OCI-LY1 (cell line): ENCODE measurements around the gene GSX2.

Source experiments
- H2AFZ ChIP-seq: fragments of 200-600 bp; sonication (generic), shearing (Covaris generic); 2 replicates; pipeline ENCODE4 v1.6.0; 2014; ENCODE audit warnings: antibody characterized with exemption, mild to moderate bottlenecking, low read length
- H3F3A ChIP-seq: fragments of 200-600 bp; sonication (generic), shearing (Covaris generic); 2 replicates; pipeline ENCODE4 v1.6.0; 2014; ENCODE audit warnings: mild to moderate bottlenecking, antibody characterized with exemption, low read length, moderate library complexity; ENCODE audit not compliant: insufficient read depth
- H3K27ac ChIP-seq: fragments of 200-600 bp; sonication (generic); 2 replicates; pipeline ENCODE4 v1.5.1; 2014; ENCODE audit warnings: low read length, mixed run types, mild to moderate bottlenecking, low read depth; ENCODE audit not compliant: poor library complexity, severe bottlenecking
- H3K27me3 ChIP-seq: fragments of 200-600 bp; sonication (generic); 2 replicates; pipeline ENCODE4 v1.6.0; 2014; ENCODE audit warnings: antibody characterized with exemption, mild to moderate bottlenecking, low read length, moderate library complexity; ENCODE audit not compliant: insufficient read depth
- H3K36me3 ChIP-seq: fragments of 200-600 bp; sonication (generic); 2 replicates; pipeline ENCODE4 v1.6.1; 2014; ENCODE audit warnings: mild to moderate bottlenecking, antibody characterized with exemption, low read length, moderate library complexity, mixed read lengths; ENCODE audit not compliant: insufficient read depth
- H3K4me1 ChIP-seq: fragments of 200-600 bp; sonication (generic); 2 replicates; pipeline ENCODE4 v1.5.1; 2014; ENCODE audit warnings: mild to moderate bottlenecking, low read length, moderate library complexity; ENCODE audit not compliant: insufficient read depth, severe bottlenecking
- H3K4me2 ChIP-seq: fragments of 200-600 bp; sonication (generic), shearing (Covaris generic); 2 replicates; pipeline ENCODE4 v1.6.1; 2014; ENCODE audit warnings: low read length
- H3K4me3 ChIP-seq: fragments of 200-600 bp; sonication (generic); 2 replicates; pipeline ENCODE4 v1.5.1; 2014; ENCODE audit warnings: low read length, low read depth, mild to moderate bottlenecking, mixed read lengths; ENCODE audit not compliant: poor library complexity, severe bottlenecking
- H3K79me2 ChIP-seq: fragments of 200-600 bp; shearing (Covaris generic); 2 replicates; pipeline ENCODE4 v1.6.1; 2016; ENCODE audit warnings: mixed run types, low read length, mixed read lengths; ENCODE audit not compliant: insufficient read depth
- H3K9ac ChIP-seq: fragments of 200-600 bp; sonication (generic), shearing (Covaris generic); 2 replicates; pipeline ENCODE4 v1.6.1; 2014; ENCODE audit warnings: mild to moderate bottlenecking, low read length, mixed read lengths
- H3K9me2 ChIP-seq: fragments of 200-600 bp; sonication (generic), shearing (Covaris generic); 2 replicates; pipeline ENCODE4 v1.6.1; 2014; ENCODE audit warnings: low read depth, mild to moderate bottlenecking, low read length, mixed read lengths
- H3K9me3 ChIP-seq: fragments of 200-600 bp; shearing (Covaris generic); 2 replicates; pipeline ENCODE4 v1.6.1; 2014; ENCODE audit warnings: low read length, mixed read lengths
- H4K20me1 ChIP-seq: fragments of 200-600 bp; sonication (generic), shearing (Covaris generic); 2 replicates; pipeline ENCODE4 v1.6.0; 2016; ENCODE audit warnings: mild to moderate bottlenecking, low read length; ENCODE audit not compliant: insufficient read depth
- EZH2 ChIP-seq: fragments of 200-600 bp; sonication (generic), shearing (Covaris generic); IDR thresholded peaks from 2 replicates; pipeline ENCODE4 v1.8.0; 2017; ENCODE audit warnings: borderline replicate concordance, mixed run types, mild to moderate bottlenecking, antibody characterized with exemption, low read length, moderate library complexity, mixed read lengths
- TF ChIP-seq, protein P1 (sequence below): fragments of 200-600 bp; sonication (generic), shearing (Covaris generic); IDR thresholded peaks from 2 replicates; pipeline ENCODE4 v1.5.1; 2017; ENCODE audit warnings: mild to moderate bottlenecking, antibody characterized with exemption, low read length, moderate library complexity, mixed read lengths

GSX2 gene

DNA sequence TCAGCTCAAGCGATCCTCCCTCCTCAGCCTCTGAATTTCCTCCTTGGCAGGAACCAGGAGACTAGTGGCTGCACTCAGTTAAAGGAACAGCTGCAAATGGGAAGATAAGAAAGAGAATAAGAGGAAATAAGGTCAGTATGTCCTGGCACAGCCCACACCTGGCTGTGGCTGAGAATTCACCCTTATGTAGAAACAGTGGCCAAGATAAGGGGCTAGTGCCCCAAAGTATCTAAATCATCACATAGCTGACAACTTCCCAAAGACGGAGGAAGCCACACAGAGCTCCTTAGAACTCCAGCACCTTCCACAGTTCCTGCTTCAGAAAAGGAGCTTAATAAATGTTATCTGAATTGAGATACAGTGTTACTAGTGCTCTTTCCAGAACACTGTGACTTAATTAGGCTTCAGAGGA, 33.2 kb upstream of the GSX2 start:
- Histone ChIP-seq H3K27ac (no peak overlapping the region), H3K9ac (no peak overlapping the region), H3F3A (no peaks in the 10 kb centered on the region), H3K4me2 (no peak overlapping the region), H2AFZ (no peak overlapping the region), H3K4me3 (no peak overlapping the region), H4K20me1 (no peaks in the 10 kb centered on the region), H3K27me3 (no peaks in the 10 kb centered on the region), H3K4me1 (peaks cover 23% of the 10 kb centered on the region), H3K36me3 (no peaks in the 10 kb centered on the region), H3K9me2 (no peaks in the 10 kb centered on the region), H3K9me3 (no peaks in the 10 kb centered on the region), H3K79me2 (peaks cover 24% of the 10 kb centered on the region)
- TF ChIP-seq, protein P1, sequence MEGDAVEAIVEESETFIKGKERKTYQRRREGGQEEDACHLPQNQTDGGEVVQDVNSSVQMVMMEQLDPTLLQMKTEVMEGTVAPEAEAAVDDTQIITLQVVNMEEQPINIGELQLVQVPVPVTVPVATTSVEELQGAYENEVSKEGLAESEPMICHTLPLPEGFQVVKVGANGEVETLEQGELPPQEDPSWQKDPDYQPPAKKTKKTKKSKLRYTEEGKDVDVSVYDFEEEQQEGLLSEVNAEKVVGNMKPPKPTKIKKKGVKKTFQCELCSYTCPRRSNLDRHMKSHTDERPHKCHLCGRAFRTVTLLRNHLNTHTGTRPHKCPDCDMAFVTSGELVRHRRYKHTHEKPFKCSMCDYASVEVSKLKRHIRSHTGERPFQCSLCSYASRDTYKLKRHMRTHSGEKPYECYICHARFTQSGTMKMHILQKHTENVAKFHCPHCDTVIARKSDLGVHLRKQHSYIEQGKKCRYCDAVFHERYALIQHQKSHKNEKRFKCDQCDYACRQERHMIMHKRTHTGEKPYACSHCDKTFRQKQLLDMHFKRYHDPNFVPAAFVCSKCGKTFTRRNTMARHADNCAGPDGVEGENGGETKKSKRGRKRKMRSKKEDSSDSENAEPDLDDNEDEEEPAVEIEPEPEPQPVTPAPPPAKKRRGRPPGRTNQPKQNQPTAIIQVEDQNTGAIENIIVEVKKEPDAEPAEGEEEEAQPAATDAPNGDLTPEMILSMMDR: no peak
- no peak for TF ChIP-seq EZH2

DNA sequence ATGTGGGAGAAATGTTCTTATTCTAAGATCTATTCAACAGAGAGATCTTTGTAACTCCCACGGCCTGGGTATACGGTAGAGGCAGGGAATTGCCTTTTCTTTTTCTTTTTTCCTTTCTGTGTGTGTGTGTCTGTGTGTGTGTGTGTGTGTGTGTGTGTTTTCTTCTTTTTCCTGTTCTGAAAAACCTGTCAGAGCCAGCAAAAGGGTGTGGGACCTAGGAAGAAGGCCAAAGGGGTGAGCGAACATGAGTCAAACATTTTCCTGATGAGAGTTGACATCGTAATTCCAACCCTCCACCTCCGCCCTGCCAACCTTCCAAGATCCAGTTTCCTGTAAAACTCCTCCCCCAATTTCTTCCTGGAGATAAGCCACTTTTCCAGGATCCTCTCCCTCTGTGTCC, 32.8 kb upstream of the GSX2 start:
- peaks cover 19% of the 10 kb centered on the region for H3K79me2 ChIP-seq
- H3K9ac ChIP-seq: no peak overlapping the region
- no peak overlapping the region for H3K4me2 ChIP-seq
- H4K20me1 ChIP-seq: no peaks in the 10 kb centered on the region
- H3K36me3 ChIP-seq: no peaks in the 10 kb centered on the region
- H3K27ac ChIP-seq: no peak overlapping the region
- no peaks in the 10 kb centered on the region for H3K9me2 ChIP-seq
- H3K4me3 ChIP-seq: no peak overlapping the region
- peaks cover 18% of the 10 kb centered on the region for H3K4me1 ChIP-seq
- no peaks in the 10 kb centered on the region for H3K27me3 ChIP-seq
- H3K9me3 ChIP-seq: no peaks in the 10 kb centered on the region
- no peaks in the 10 kb centered on the region for H3F3A ChIP-seq
- TF ChIP-seq, protein P1: no peak
- TF ChIP-seq EZH2: no peak
- H2AFZ ChIP-seq: no peak overlapping the region

DNA sequence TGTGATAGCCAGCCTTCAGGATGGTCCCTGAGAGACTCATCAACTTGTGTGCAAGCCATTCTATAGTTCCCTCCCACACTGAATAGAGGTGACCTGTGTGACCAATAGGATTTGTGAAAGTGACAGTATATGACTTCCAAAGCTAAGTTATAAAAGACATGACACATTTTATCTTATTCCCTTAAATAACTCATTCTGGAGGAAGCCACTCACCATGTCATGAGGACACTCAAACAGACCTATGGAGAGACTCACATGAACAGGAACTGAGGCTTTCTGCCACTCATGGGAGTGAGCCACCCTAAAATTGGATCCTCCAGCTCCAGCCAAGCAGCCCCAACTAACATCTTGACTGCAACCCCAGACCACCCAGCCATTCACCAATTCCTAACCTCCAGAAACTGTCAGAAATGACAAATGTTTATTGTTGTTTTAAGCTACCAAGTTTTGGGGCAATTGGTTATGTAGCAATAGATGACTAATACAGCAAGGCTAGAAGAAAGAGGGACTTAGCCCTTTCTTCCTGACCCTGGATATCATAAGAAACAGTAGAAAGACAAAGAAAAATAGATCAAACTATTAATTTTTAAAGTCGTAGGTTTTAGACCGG, 26.6 kb upstream of the GSX2 start:
- Histone ChIP-seq H3K9me2 (no peaks in the 10 kb centered on the region), H3K4me3 (no peak overlapping the region), H4K20me1 (no peaks in the 10 kb centered on the region), H3K27ac (no peak overlapping the region), H3K27me3 (no peaks in the 10 kb centered on the region), H3K9me3 (no peaks in the 10 kb centered on the region), H3K4me2 (no peak overlapping the region), H3K79me2 (no peaks in the 10 kb centered on the region), H3F3A (no peaks in the 10 kb centered on the region), H3K36me3 (no peaks in the 10 kb centered on the region), H3K9ac (no peak overlapping the region), H2AFZ (no peak overlapping the region), H3K4me1 (no peaks in the 10 kb centered on the region)
- no peak for TF ChIP-seq EZH2
- TF ChIP-seq, protein P1: no peak
